HEK293 (cell line): ENCODE results near the gene CD93.

Experiments used
- HOXA7 ChIP-seq: sonication (generic); formaldehyde crosslinking; IDR thresholded peaks from 2 replicates; pipeline ENCODE4 v1.8.1; 2022; ENCODE audit warnings: missing genetic modification reagents, borderline replicate concordance
- MZF1 ChIP-seq: fragments of 450-650 bp; formaldehyde crosslinking; IDR thresholded peaks from 2 replicates; pipeline ENCODE4 v1.5.1; 2017; ENCODE audit warnings: missing biosample characterization, missing genetic modification characterization, borderline replicate concordance
- ZBTB1 ChIP-seq: fragments of 450-650 bp; formaldehyde crosslinking; IDR thresholded peaks from 2 replicates; pipeline ENCODE4 v1.5.1; 2016; ENCODE audit warnings: missing biosample characterization, missing genetic modification characterization
- ZNF23 ChIP-seq: fragments of 450-650 bp; formaldehyde crosslinking; IDR thresholded peaks from 2 replicates; pipeline ENCODE4 v1.5.1; 2016; ENCODE audit warnings: missing biosample characterization, missing genetic modification characterization, borderline replicate concordance
- ZNF449 ChIP-seq: fragments of 450-650 bp; formaldehyde crosslinking; IDR thresholded peaks from 2 replicates; pipeline ENCODE4 v1.5.1; 2017; ENCODE audit warnings: missing biosample characterization, mild to moderate bottlenecking, missing genetic modification characterization, moderate library complexity
- ZNF548 ChIP-seq: fragments of 450-650 bp; formaldehyde crosslinking; IDR thresholded peaks from 2 replicates; pipeline ENCODE4 v1.5.1; 2016; ENCODE audit warnings: missing biosample characterization, missing genetic modification characterization
- ZNF629 ChIP-seq: fragments of 450-650 bp; formaldehyde crosslinking; IDR thresholded peaks from 2 replicates; pipeline ENCODE4 v1.5.1; 2017; ENCODE audit warnings: missing biosample characterization, missing genetic modification characterization
- ZNF843 ChIP-seq: fragments of 450-650 bp; formaldehyde crosslinking; IDR thresholded peaks from 2 replicates; pipeline ENCODE4 v1.5.1; 2016; ENCODE audit warnings: missing biosample characterization, missing genetic modification characterization
- TF ChIP-seq, protein P1 (sequence below): fragments of 450-650 bp; formaldehyde crosslinking; IDR thresholded peaks from 2 replicates; pipeline ENCODE4 v1.5.1; 2016; ENCODE audit warnings: missing biosample characterization, missing genetic modification characterization
- TF ChIP-seq, protein P2 (sequence below): fragments of 450-650 bp; formaldehyde crosslinking; IDR thresholded peaks from 2 replicates; pipeline ENCODE4 v1.5.1; 2016; ENCODE audit warnings: missing biosample characterization, missing genetic modification characterization

DNA sequence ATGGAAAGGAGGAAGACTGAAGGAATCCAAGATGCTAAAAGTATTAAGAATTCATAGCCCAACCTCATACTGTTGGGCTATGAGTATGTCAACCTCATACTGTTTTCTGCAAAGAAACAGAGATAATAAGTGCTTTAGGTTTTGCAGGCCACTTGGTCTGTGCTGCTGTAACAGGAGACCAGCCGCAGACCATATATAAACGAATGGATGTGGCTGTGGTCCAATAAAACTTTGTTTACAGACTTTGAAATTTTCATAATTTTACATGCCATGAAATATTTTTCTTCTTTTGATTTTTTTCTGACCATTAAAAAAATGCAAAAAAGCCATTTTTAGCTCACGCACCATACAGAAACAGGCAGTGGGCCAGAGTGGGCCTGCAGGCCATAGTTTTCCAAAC, 23.0 kb downstream of the CD93 start:
- no peak for TF ChIP-seq ZNF548 (tag by site-specific recombination)
- TF ChIP-seq ZBTB1 (tag by site-specific recombination), result no peak
- TF ChIP-seq MZF1 (tag by site-specific recombination), result no peak
- TF ChIP-seq HOXA7 (CRISPR knock-in tag), result no peak
- TF ChIP-seq ZNF23 (tag by site-specific recombination), result no peak
- TF ChIP-seq, protein P1, sequence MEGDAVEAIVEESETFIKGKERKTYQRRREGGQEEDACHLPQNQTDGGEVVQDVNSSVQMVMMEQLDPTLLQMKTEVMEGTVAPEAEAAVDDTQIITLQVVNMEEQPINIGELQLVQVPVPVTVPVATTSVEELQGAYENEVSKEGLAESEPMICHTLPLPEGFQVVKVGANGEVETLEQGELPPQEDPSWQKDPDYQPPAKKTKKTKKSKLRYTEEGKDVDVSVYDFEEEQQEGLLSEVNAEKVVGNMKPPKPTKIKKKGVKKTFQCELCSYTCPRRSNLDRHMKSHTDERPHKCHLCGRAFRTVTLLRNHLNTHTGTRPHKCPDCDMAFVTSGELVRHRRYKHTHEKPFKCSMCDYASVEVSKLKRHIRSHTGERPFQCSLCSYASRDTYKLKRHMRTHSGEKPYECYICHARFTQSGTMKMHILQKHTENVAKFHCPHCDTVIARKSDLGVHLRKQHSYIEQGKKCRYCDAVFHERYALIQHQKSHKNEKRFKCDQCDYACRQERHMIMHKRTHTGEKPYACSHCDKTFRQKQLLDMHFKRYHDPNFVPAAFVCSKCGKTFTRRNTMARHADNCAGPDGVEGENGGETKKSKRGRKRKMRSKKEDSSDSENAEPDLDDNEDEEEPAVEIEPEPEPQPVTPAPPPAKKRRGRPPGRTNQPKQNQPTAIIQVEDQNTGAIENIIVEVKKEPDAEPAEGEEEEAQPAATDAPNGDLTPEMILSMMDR (tag by site-specific recombination), result no peak
- TF ChIP-seq, protein P2, sequence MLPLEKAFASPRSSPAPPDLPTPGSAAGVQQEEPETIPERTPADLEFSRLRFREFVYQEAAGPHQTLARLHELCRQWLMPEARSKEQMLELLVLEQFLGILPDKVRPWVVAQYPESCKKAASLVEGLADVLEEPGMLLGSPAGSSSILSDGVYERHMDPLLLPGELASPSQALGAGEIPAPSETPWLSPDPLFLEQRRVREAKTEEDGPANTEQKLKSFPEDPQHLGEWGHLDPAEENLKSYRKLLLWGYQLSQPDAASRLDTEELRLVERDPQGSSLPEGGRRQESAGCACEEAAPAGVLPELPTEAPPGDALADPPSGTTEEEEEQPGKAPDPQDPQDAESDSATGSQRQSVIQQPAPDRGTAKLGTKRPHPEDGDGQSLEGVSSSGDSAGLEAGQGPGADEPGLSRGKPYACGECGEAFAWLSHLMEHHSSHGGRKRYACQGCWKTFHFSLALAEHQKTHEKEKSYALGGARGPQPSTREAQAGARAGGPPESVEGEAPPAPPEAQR, result no peak
- no peak for TF ChIP-seq ZNF843 (tag by site-specific recombination)
- TF ChIP-seq ZNF449, result no peak
- no peak for TF ChIP-seq ZNF629 (tag by site-specific recombination)
